Spleen (tissue), 11 donors: ENCODE results near the gene GPR183. TPM values are rescaled to one million over a fixed set of nuclear protein-coding genes. Genes with fewer than 3 reads are reported as not detected.

Experiments used
- DNase-seq: peaks from one replicate; pipeline ENCODE4 v3.0.0-alpha.2; 2020
- H3K27ac ChIP-seq, 8 donors: fragments of 200-600 bp; sonication (generic) in 7 of 8; 1 replicate in 4 of 8; 2 replicates in 4 of 8; pipeline versions ENCODE4 v1.5.0 to v1.8.0; 2016 to 2021; ENCODE audit warnings: inconsistent platforms in 4 of 8, mild to moderate bottlenecking in 4 of 8, moderate library complexity in 1 of 8
- H3K27me3 ChIP-seq, 7 donors: fragments of 200-600 bp; sonication (generic) in 6 of 7; replicated peaks in 1 of 7; 1 replicate in 4 of 7; 2 replicates in 3 of 7; pipeline versions ENCODE4 v1.5.0 to v1.8.0; 2016 to 2021; ENCODE audit warnings: inconsistent platforms in 3 of 7, mild to moderate bottlenecking in 1 of 7
- H3K36me3 ChIP-seq, 6 donors: fragments of 200-600 bp; sonication (generic) in 5 of 6; 1 replicate in 4 of 6; 2 replicates in 2 of 6; pipeline versions ENCODE4 v1.5.0 to v1.8.0; 2016 to 2021; ENCODE audit warnings: inconsistent platforms in 2 of 6
- H3K4me1 ChIP-seq, 6 donors: fragments of 200-600 bp; sonication (generic) in 5 of 6; 1 replicate in 3 of 6; 2 replicates in 3 of 6; pipeline versions ENCODE4 v1.5.0 to v1.8.0; 2016 to 2021; ENCODE audit warnings: inconsistent platforms in 3 of 6
- H3K4me3 ChIP-seq, 8 donors: fragments of 200-600 bp; sonication (generic) in 7 of 8; 1 replicate in 4 of 8; 2 replicates in 4 of 8; pipeline versions ENCODE4 v1.5.0 to v1.8.0; 2016 to 2021; ENCODE audit warnings: inconsistent platforms in 4 of 8, mild to moderate bottlenecking in 4 of 8, moderate library complexity in 2 of 8
- H3K9me3 ChIP-seq, 8 donors: fragments of 200-600 bp; sonication (generic) in 7 of 8; 1 replicate in 4 of 8; 2 replicates in 4 of 8; pipeline versions ENCODE4 v1.5.0 to v1.8.0; 2016 to 2021; ENCODE audit warnings: inconsistent platforms in 4 of 8
- POLR2A ChIP-seq, 3 donors: fragments of 450-650 bp; IDR thresholded peaks; one replicate each; pipeline ENCODE4 v1.5.1; 2017; ENCODE audit warnings: antibody characterized with exemption in 3 of 3, mild to moderate bottlenecking in 1 of 3
- POLR2AphosphoS5 ChIP-seq, 3 donors: sonication (generic); formaldehyde crosslinking; IDR thresholded peaks; one replicate each; pipeline ENCODE4 v1.5.1; 2017; ENCODE audit warnings: antibody characterized with exemption in 3 of 3
- WGBS, 5 donors: extraction: QIAGEN DNeasy Blood & Tissue Kit in 3 of 5; methylation state at CpG; one replicate each; pipeline versions ENCODE4 v1.1.5 to v1.1.7; 2013 to 2018; 5-methylcytosine and 5-hydroxymethylcytosine counted together
- intact Hi-C: fragments of 100-400 bp; cut with DNase I; formaldehyde crosslinking; loops from one replicate; pipeline ENCODE4 v1.15.0; 2023; ENCODE audit warnings: low total_unique reads
- polyA plus RNA-seq, 3 donors: library from polyadenylated mRNA; stranded (reverse); fragments of 200-250 nt; gene quantifications; one replicate each; pipeline ENCODE4 v1.2.1, GENCODE V29; 2013
- total RNA-seq, 7 donors: library from RNA; depleted of rRNA in 3 of 7; stranded (reverse); fragments of >200 nt in 3 of 7; fragmentation: NEBNext Ultra II Directional in 4 of 7; extraction: Animal tissue kit (Norgen Biotek cat#: 25700) in 4 of 7; gene quantifications; one replicate each; pipeline versions ENCODE4 v1.1.0 to v1.2.1, GENCODE V29; 2016 to 2021
- TF ChIP-seq, protein P1 (sequence below), 11 experiments: fragments of 200-600 bp in 7 of 11; fragments of 450-650 bp in 4 of 11; sonication (generic) in 4 of 11; IDR thresholded peaks in 8 of 11; conservative IDR thresholded peaks in 3 of 11; 1 replicate in 7 of 11; 2 replicates in 4 of 11; pipeline versions ENCODE4 v1.4.0 to v1.8.0; 2016 to 2021; ENCODE audit warnings: antibody characterized with exemption in 11 of 11, inconsistent platforms in 4 of 11, mild to moderate bottlenecking in 1 of 11
- donor health status: healthy with polysubstance abuse.
- donor health status: DM: no; HTN: no; CAD: no; lungs with moderate emphysema.
- donor health status: DM: no; HTN: no; CAD: no.
- donor health status: Bipolar disorder and iron deficiency.
- donor health status: healthy.
- donor health status: DM: no; HTN: no; CAD: no.
- donor health status: DM: yes; HTN: yes; CAD: no.

GPR183 gene
- total and polyA plus RNA-seq, 10 donors, result 29.1 to 83.6 (median 56.6) TPM

DNA sequence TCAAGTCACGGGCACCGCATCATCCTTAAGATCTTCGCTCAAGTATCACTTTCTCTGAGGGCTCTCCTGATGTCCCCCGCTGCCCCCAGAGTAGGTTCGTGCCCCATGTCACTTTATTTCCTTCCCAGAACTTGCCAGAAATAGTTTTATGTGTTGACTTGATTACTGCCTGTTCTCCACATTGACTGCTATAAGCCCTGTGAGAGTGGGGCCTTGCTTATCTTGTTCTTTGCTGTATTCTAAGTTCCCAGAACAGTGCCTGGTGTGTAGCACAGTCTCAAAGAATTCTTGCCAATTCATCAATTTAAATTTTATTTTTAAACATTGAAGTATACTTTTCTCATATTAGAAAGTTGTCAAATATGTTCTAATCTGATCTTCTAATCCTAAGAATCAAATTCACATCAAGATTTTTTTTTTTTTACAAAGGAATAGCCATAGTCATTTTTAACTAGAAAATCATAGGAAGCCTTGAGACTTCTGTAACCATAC is 32.1 kb upstream of the GPR183 start:
- H3K27ac ChIP-seq, result peak overlapping the region in 3 of 8 donors; percentile 26 to 54 (median 50)
- intact Hi-C loops, result no loop called here
- peaks cover 0 to 63% (median 35%) of the 10 kb centered on the region in 6 donors for H3K36me3 ChIP-seq
- 87 to 91% (median 88%) methylated on average over 5 of the region's 5 CpGs for WGBS, 5 donors
- TF ChIP-seq, protein P1, sequence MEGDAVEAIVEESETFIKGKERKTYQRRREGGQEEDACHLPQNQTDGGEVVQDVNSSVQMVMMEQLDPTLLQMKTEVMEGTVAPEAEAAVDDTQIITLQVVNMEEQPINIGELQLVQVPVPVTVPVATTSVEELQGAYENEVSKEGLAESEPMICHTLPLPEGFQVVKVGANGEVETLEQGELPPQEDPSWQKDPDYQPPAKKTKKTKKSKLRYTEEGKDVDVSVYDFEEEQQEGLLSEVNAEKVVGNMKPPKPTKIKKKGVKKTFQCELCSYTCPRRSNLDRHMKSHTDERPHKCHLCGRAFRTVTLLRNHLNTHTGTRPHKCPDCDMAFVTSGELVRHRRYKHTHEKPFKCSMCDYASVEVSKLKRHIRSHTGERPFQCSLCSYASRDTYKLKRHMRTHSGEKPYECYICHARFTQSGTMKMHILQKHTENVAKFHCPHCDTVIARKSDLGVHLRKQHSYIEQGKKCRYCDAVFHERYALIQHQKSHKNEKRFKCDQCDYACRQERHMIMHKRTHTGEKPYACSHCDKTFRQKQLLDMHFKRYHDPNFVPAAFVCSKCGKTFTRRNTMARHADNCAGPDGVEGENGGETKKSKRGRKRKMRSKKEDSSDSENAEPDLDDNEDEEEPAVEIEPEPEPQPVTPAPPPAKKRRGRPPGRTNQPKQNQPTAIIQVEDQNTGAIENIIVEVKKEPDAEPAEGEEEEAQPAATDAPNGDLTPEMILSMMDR (IDR thresholded peaks at IDR 0.05 in 8 of 11, conservative IDR thresholded peaks at IDR 0.05 in 3 of 11), result no peak
- TF ChIP-seq POLR2AphosphoS5 (IDR thresholded peaks at IDR 0.05) (no peak), POLR2A (IDR thresholded peaks at IDR 0.05) (no peak)
- DNase-seq, result no peak
- H3K9me3 ChIP-seq, result no peaks in the 10 kb centered on the region
- H3K4me3 ChIP-seq, result no peak overlapping the region
- H3K4me1 ChIP-seq, result peaks cover 0 to 83% (median 27%) of the 10 kb centered on the region in 6 donors
- no peaks in the 10 kb centered on the region for H3K27me3 ChIP-seq

DNA sequence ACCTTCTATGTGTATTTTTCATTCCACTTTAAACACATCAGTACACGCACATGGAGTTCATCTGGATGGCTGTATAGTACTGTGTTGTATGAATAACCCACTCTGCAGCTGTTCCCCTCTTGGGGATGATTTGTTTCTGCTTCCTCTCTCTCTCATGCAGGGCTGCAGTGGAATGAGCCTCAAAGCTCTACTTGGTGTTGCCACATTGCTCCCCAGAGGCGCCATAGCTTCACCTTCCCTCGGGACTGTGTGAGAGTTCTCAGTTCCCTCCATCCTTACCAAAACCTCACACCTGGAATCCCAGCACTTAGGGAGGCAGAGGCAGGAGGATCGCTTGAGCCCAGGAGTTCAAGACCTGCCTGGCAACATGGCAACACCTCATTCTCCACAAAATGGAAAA is 28.4 kb upstream of the GPR183 start:
- Histone ChIP-seq H3K36me3 (peaks cover 0 to 40% (median 7%) of the 10 kb centered on the region in 6 donors), H3K27ac (peak overlapping the region in 1 of 8 donors; percentile 16), H3K4me3 (no peak overlapping the region), H3K4me1 (peaks cover 3 to 85% (median 32%) of the 10 kb centered on the region in 6 donors), H3K9me3 (no peaks in the 10 kb centered on the region), H3K27me3 (no peaks in the 10 kb centered on the region)
- TF ChIP-seq POLR2A (IDR thresholded peaks at IDR 0.05), result no peak
- TF ChIP-seq, protein P1 (IDR thresholded peaks at IDR 0.05 in 8 of 11, conservative IDR thresholded peaks at IDR 0.05 in 3 of 11), result no peak
- TF ChIP-seq POLR2AphosphoS5 (IDR thresholded peaks at IDR 0.05), result peak in 1 of 3 donors; percentile 46
- intact Hi-C loops, result no loop called here
- WGBS, 5 donors, result 65 to 77% (median 69%) methylated on average over 4 of the region's 4 CpGs
- no peak for DNase-seq

DNA sequence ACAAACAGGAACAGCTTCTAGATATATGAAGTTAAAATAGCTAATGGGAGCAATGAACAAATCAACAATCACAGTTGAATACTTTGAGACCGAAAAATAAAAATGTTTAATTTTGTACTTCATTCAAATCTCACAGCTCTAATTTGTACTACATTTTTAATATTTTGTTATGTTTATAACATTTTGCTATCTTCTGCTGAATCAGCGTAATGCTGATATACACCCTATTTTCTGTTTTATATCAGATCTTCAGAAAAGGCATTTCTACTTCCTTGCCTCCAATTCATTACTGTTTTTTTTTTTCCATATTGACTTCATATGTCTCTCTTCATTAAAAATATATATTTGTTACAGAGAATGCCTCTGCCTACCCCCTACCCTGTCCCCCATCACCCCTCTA is 27.9 kb upstream of the GPR183 start:
- no peak for DNase-seq
- H3K9me3 ChIP-seq, result no peaks in the 10 kb centered on the region
- H3K4me3 ChIP-seq, result no peak overlapping the region
- TF ChIP-seq, protein P1 (IDR thresholded peaks at IDR 0.05 in 8 of 11, conservative IDR thresholded peaks at IDR 0.05 in 3 of 11), result no peak
- TF ChIP-seq POLR2AphosphoS5 (IDR thresholded peaks at IDR 0.05), result no peak
- no peak for TF ChIP-seq POLR2A (IDR thresholded peaks at IDR 0.05)
- H3K4me1 ChIP-seq, result peaks cover 3 to 80% (median 27%) of the 10 kb centered on the region in 6 donors
- intact Hi-C loops, result no loop called here
- no peaks in the 10 kb centered on the region for H3K27me3 ChIP-seq
- 93 to 100% (median 100%) methylated on average over 2 of the region's 2 CpGs for WGBS, 5 donors
- peaks cover 0 to 37% (median 5%) of the 10 kb centered on the region in 6 donors for H3K36me3 ChIP-seq
- H3K27ac ChIP-seq, result no peak overlapping the region

DNA sequence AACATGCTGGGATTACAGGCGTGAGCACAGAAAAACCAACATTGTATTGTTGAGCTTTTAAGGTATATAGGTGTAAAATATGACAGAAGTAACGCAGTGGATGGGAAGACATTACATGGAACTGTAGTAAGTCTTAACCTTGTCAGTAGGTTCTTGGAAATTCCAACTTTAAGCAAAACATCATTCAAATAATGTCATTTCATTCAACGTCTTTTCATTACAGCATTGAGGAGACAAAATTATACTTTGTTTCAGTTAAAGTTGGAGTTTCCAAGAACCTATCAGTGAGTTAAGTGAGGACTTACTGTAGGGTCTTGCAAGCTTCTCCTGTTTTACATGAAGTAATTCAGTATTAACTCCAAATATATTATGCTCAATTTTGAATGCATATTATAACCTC is 27.0 kb upstream of the GPR183 start:
- Histone ChIP-seq H3K9me3 (no peaks in the 10 kb centered on the region), H3K4me1 (peaks cover 3 to 71% (median 25%) of the 10 kb centered on the region in 6 donors), H3K36me3 (peaks cover 0 to 41% (median 7%) of the 10 kb centered on the region in 6 donors), H3K27ac (no peak overlapping the region), H3K27me3 (no peaks in the 10 kb centered on the region), H3K4me3 (no peak overlapping the region)
- DNase-seq, result no peak
- WGBS, 5 donors, result 84 to 96% (median 90%) methylated on average over 3 of the region's 3 CpGs
- TF ChIP-seq POLR2AphosphoS5 (IDR thresholded peaks at IDR 0.05), result no peak
- TF ChIP-seq POLR2A (IDR thresholded peaks at IDR 0.05), result no peak
- TF ChIP-seq, protein P1 (IDR thresholded peaks at IDR 0.05 in 8 of 11, conservative IDR thresholded peaks at IDR 0.05 in 3 of 11), result no peak
- intact Hi-C loops, result no loop called here
